ENCODE measurements around the gene PIK3C3.

DNA sequence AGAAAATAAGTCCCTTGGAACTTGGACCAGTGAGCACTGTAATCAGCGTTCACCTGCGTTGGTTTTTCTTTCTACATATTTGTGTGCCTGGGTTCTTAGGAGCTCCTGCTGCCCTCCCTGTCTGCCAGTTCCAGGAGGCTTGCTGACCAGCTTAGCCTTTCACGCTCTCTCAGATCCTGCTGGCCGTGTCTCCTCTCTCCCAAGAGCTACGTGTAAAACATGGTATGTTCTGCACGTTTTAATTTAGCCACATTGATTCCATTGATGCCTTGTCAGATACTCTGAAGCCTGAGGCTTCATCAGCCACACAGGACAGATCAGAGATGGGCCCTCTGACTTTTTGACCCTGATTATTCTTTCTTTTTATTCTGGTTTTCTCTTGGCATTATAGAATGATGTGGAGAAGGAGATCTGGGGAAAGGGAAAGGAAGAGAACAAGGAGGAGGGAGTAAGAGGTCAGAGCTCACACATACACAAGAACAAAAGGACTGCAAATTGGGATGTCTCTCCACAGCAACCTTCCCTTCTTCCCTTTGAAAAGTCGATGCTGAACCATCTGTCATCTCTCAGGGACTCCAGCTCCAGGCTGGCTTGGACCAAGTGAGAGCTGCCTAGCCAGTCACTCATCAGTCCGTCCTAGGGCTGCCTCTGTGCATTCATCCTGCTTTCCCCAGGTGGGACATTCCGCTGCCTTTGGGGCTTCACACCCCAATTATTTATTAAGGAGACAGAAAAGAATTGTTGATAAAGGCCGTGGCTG is 152.8 kb downstream of the PIK3C3 start:
- TF ChIP-seq, protein P1, sequence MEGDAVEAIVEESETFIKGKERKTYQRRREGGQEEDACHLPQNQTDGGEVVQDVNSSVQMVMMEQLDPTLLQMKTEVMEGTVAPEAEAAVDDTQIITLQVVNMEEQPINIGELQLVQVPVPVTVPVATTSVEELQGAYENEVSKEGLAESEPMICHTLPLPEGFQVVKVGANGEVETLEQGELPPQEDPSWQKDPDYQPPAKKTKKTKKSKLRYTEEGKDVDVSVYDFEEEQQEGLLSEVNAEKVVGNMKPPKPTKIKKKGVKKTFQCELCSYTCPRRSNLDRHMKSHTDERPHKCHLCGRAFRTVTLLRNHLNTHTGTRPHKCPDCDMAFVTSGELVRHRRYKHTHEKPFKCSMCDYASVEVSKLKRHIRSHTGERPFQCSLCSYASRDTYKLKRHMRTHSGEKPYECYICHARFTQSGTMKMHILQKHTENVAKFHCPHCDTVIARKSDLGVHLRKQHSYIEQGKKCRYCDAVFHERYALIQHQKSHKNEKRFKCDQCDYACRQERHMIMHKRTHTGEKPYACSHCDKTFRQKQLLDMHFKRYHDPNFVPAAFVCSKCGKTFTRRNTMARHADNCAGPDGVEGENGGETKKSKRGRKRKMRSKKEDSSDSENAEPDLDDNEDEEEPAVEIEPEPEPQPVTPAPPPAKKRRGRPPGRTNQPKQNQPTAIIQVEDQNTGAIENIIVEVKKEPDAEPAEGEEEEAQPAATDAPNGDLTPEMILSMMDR (IDR thresholded peaks at IDR 0.05), result no peak
- no peak for TF ChIP-seq POLR2A (IDR thresholded peaks at IDR 0.05)
